Aortic smooth muscle cell (primary cell): Measurements from ENCODE around the gene CENPM. TPM values are rescaled to one million over a fixed set of nuclear protein-coding genes. Genes with fewer than 3 reads are reported as not detected.

Source experiments
- total RNA-seq: library from RNA; depleted of rRNA; stranded (reverse); fragments of >200 nt; gene quantifications from 2 replicates; pipeline ENCODE4 v1.2.3, GENCODE V29; 2014

The CENPM gene, protein sequence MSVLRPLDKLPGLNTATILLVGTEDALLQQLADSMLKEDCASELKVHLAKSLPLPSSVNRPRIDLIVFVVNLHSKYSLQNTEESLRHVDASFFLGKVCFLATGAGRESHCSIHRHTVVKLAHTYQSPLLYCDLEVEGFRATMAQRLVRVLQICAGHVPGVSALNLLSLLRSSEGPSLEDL
- total RNA-seq = 16.2 and 28.4 TPM in 2 replicates

DNA sequence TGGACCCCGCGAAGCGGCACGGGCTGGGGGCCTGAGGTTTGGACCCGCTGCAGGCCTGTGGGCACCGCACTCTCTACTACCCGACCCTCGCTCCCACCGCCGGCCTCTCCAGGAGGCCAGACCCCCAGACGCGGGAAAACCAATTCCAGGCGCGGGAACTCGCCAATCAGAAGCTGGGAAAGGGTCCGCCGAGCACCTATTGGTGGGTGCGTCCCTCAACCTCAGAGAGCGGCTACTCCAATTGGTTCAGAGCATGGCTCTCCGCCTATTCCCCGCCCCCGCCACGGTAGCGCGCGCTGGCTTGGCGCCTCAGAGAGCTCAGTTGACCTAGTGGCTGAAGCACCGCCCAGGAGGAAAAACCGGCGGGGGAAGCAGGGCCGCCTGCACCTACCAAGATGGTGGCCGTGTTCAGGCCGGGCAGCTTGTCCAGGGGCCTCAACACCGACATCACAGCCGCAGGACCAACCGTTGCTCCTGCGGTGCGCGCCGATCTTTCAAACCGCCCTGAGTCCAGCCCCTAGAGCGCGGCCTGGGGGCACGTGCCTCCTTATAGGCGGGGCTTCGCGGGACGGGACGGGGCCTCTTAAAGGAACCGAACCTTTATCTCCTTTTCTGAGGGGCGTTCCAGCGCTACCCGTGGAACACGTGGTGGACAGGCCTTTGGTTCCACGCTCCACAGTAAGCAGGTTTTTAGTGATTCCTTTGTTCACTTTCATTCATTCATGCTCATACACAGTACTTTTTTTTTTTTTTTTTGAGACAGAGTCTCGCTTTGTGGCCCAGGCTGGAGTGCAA lies at the start of gene CENPM:
Gene CENPM (minus strand): TSS at position 524 of the 795 bp plus-strand sequence. CDS start 76 bp downstream, at position 448.

DNA sequence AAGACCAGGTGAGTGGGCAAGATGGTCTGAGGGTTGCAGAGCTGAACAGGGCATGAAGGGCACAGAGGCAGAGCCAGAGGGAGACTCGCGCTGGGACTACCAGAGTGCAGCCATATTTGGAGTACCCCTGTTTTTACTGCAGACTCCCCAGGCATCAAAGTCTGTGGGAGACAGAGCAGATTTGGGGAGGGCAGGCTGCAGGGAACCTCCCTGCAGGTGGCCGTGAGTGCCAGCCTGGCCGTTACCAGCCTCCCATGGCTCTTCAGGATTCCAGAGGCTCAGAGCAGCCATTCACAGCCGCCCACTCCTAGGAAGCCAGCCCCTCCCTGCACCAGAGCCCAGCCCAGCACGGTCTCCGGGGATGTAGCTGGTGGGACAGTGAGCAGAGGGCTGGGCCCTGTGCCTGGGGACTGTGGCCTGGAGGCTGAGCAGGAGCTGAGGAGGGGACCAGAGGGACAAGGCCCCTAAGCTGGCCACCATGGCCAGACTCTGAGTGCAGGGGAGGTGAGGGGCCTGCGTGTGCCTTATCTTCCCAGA lies 22.2 kb upstream of the CENPM start, which contains the start of gene SEPTIN3:
Gene SEPTIN3 (plus strand): TSS at position 334 of the 537 bp plus-strand sequence. CDS start 2,050 bp downstream, outside the sequence.

DNA sequence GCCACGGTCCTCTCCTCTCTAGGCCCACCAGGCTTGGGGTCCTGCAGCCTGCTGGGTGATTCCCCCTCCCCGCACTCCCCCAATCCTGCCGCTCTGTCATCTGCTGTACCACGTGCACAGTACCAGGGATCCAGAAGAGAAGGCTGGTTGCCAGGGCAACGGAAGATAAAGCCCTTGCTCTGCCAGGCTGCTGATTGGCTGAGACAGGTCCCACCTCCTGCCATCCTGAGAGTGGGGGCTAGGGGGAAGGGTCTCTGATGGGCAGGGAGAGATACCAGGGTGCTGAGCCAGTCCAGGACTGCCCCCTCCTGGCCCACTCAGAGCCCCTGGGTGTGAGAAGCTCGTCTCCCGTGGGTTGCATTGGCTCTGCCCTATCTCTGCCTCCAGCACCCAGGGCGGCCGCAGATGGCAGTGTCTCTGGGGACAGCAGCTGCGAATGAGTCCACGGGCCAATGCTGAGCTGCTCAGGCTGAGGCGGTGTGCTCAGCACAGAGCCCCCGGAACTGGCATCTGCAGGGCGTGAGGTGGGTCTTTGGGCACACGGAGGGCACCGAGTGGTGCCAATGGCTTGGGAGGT lies 5.0 kb upstream of the CENPM start, which contains the start of gene SMIM45:
Gene SMIM45 (plus strand): TSS at position 253 of the 577 bp plus-strand sequence.

DNA sequence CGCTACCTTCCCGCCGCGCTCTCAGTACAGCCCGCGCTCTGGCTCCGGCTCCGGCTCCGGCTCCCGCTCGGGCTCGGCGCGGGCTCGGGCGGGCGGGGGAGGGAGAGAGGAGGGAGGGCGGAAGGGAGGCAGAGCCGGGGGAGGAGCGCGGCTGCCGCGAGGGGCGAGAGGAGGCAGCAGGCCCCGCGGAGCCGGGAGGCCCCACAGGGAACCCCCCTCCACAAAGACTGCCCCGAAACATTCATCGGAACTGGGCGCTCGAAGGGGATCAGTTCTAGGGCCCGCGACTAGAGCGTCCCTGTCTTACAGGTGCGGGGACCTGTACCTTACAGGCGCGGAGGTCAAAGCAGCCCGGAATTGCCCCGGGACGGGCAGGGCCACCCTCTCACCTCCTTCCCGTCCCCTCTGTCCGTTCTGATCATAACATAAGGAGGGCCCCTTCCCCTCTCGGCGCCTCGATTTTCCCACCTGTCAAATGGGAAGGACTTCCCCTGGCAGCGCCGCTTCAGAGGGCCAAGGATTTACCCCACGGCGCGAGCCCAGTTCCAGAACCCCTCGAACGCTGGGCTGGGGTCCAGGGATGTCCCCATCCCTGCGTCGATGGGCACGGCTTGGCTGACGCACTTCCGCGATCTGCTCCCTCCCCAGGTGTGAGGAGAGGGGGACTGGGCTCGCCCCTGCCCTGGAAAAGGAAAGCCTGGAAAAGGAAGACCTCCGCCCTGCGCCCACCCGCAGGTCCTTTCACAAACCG lies 31.7 kb downstream of the CENPM start, which contains the start of gene SHISA8:
Gene SHISA8 (minus strand): TSS at position 40 of the 751 bp plus-strand sequence. CDS start 407 bp downstream, outside the sequence.

Other genes with a start within 250 kb of the CENPM start
- gene MEI1, start 247.6 kb downstream of the CENPM start, total RNA-seq = 1.2 TPM in 2 replicates
- gene CCDC134, start 146.5 kb downstream of the CENPM start, total RNA-seq = 6.0 and 8.2 TPM in 2 replicates
- gene SREBF2, start 114.0 kb downstream of the CENPM start, total RNA-seq = 41.9 and 54.3 TPM in 2 replicates
- gene SHISA8, start 32.1 kb downstream of the CENPM start, total RNA-seq = not detected in 2 replicates
- under 0.01 and 0.06 TPM in 2 replicates for gene TNFRSF13C, start 20.3 kb downstream of the CENPM start, total RNA-seq
- gene SEPTIN3, start 22.3 kb upstream of the CENPM start, total RNA-seq = not detected in 2 replicates
- 0.37 and 0.40 TPM in 2 replicates for gene WBP2NL, start 51.6 kb upstream of the CENPM start, total RNA-seq
- 43.8 and 50.6 TPM in 2 replicates for gene NAGA, start 123.7 kb upstream of the CENPM start, total RNA-seq
- gene PHETA2, start 127.1 kb upstream of the CENPM start, total RNA-seq = 11.4 and 16.2 TPM in 2 replicates
- gene SMDT1, start 132.5 kb upstream of the CENPM start, total RNA-seq = 13.2 and 19.7 TPM in 2 replicates
- gene NDUFA6, start 143.6 kb upstream of the CENPM start, total RNA-seq = 75.9 and 102 TPM in 2 replicates
- 0.26 and 0.31 TPM in 2 replicates for gene CYP2D6, start 183.7 kb upstream of the CENPM start, total RNA-seq